GM18498 (cell line): ENCODE data around the gene NUP188.

Source experiments
- ATAC-seq: cut with Tn5 transposase; IDR thresholded peaks from one replicate; pipeline ENCODE4 v1.9.1; 2021; ENCODE audit warnings: mild to moderate bottlenecking, moderate library complexity; ENCODE audit not compliant: unreplicated experiment

The NUP188 gene

DNA sequence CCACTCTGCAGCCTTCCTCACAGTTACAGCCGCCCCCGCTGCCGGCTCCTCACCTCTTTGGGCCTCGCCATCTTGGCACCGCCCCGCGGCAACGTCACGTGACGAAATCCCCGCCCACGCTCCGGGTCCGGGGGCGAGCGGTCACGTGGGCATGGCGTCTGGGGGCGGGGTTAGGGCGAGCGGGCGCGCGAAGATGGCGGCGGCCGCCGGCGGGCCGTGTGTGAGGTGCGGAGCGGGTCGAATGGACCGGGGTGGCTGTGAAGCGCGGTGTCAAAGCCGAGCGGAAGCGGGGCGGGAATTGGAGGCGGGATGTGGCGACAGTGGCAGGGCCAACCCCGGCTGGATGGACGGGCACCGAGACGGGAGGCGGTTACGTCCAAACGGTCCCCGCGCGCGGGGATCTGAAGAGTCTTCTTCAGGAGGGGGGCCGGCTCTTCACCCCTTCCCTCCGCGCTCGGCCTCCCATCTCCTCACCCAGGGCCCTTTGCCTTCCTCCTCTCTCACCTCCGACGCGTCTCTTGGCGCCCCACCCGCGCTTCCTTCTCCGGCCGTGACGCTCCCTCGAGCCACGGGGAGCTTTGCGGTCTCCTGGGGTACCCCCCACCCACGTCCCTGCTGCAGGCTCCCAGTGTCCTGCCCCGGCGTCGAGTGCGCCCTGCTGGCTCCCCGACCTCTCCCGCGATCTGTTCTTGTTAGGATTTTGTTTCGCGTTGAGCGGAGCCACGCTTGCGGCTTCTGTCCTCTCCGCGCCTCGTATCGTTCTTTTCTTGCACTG, at the start of gene NUP188, which contains the start of gene DOLK:
NUP188 (plus strand) TSS at position 173 of the 775 bp plus-strand sequence; CDS start at position 194, 21 bp downstream.
DOLK (minus strand) TSS at position 77 of the 775 bp plus-strand sequence. CDS start 300 bp downstream, outside the sequence.
- peak; percentile 82 for ATAC-seq

GRCh38 chr9:128898382-128898781, 49.1 kb upstream of the NUP188 start:
- no peak for ATAC-seq

- ATAC-seq, result no peak
Observed at GRCh38 chr9:128898845-128899565, 48.5 kb upstream of the NUP188 start.

DNA sequence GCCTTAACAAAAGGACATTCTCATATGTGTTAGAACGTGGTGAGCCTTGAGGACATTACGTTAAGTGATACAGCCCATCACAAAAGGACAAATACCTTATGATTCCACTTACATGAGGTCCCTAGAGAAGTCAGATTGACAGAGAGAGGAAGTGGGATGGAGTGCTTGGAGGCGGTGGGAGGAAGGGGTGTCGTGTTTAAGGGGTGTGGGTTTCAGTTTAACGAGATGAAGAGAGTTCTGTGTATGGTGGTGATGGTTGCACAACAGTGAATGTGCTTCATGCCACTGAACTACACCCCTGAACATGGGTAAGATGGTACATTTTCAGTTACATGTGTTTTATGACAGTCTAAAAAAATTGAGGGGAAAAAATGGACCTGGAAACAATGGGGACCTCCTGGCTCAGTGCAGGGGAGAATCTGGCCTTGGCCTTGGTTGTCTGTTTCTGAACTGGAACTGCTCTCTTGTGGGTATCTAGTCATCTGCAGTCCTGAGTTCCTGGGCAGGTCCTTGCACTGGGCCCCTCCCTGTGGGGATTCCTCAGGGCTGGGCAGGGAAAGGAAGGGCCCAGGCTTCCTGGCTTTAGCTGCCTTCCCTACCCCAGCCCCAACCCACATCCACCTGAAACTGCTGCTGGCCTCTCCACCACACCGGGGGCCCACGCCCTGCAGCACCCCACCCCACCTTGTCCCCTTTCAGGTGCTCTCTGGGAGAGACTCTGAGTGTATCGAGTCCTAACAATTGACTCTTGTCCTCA, 47.8 kb upstream of the NUP188 start:
- ATAC-seq, result no peak

DNA sequence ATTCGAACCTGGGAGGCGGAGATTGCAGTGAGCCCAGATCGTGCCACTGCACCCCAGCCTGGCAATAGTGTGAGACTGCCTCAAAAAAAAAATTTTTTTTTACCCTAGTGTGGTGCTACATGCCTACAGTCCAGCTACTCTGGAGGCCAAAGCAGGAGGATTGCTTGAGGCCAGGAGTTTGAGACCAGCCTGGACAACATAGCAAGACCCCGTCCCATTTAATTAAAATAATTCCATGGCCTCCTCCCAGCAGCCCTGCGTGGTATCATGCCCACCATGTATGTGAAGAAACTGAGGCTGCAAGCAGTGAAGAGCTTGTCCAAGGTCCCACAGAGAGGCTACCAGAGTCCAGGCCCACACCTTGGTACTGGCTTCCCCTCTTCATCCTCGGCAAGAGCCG, 46.1 kb upstream of the NUP188 start:
- ATAC-seq, result no peak

GRCh38 chr9:128901822-128902221, 45.7 kb upstream of the NUP188 start:
- peak; percentile 22 for ATAC-seq

- peak; percentile 92 for ATAC-seq
Observed at GRCh38 chr9:128902351-128903078, 45.0 kb upstream of the NUP188 start.

GRCh38 chr9:128903079-128903461, 44.4 kb upstream of the NUP188 start:
- ATAC-seq, result no peak

DNA sequence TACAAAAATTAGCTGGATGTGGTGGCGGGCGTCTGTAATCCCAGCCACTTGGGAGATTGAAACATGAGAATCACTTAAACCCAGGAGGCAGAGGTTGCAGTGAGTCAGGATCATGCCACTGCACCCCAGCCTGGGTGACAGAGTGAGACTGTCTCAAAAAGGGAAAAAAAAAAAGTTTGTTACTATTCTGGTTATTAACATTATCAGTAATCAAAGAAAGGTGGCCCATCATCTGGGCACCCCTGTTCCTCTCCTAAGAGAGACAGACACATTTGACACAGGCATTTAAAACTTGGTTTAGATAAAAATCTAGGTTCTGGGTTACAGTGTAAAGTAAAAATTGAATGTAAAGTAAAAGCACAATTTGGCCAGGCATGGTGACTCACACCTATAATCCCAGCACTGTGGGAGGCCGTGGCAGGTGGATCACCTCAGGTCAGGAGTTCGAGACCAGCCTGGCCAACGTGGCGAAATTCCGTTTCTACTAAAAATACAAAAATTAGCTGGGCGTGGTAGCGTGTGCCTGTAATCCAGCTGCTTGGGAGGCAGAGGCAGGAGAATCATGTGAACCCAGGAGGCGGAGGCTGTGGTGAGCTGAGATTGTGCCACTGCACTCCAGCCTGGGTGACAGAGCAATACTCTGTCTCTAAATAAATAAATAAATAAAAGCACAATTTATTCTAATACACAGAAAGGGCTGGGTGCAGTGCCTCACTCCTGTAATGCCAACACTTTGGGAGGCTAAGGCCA, 43.5 kb upstream of the NUP188 start:
- ATAC-seq, result no peak

DNA sequence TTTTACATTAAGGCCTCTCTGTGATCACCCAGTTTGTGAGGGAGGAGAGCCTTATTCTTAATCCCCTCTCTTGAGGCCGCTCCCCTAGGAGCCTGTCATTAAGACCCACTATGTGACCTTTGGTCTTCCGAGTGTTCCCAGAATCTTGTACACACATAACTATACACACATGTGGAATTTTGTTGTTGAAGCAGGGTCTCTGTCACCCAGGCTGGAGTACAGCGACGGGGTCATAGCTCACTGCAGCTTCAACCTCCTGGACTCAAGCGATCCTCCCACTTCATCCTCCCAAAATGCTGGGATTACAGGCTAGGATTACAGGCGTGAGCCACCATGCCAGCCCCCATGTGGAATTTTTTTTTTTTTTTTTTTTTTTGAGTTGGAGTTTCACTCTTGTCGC, 41.5 kb upstream of the NUP188 start:
- no peak for ATAC-seq

DNA sequence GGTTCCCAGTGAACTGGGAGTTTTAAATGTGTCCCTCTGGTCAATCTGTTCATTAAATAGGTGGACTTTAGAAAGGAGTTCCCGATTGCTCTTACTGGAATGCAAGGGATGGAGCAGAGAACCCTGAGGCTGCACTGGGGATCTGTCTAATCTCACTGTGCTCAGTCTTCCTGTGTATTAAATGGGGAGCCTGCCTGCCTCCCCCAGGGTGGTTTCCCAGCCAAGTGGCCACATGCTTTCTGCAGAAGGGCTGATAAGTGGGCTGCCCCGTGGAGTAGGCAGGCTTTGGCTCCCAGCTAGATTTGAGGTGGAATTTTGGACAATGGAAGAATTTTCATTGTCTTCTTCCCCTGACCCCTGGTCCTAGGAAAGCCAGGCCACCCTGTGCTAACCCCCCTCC, 40.8 kb upstream of the NUP188 start:
- ATAC-seq, result no peak

DNA sequence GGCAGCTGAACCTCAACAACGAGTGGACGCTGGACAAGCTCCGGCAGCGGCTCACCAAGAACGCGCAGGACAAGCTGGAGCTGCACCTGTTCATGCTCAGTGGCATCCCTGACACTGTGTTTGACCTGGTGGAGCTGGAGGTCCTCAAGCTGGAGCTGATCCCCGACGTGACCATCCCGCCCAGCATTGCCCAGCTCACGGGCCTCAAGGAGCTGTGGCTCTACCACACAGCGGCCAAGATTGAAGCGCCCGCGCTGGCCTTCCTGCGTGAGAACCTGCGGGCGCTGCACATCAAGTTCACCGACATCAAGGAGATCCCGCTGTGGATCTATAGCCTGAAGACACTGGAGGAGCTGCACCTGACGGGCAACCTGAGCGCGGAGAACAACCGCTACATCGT, 39.1 kb upstream of the NUP188 start:
- no peak for ATAC-seq

DNA sequence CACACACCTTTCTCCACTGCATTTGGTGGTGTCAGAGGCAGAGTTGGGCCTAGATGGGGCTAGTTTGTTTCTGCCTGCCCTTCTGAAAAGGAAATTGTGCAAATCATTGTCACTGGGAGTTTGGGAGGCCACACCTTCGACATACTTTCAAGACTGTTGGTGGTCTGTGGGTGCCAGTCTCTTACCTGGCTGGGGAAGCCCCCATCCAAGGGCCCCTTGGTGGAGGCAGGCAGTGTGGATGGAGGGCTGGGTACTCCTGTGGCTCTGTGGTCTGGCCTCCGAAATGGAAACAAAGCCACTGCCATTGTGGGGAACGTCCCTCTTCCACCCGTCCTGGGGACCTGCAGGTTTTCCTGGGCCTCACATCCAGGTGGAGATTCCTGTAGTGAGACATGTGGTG, 37.6 kb upstream of the NUP188 start:
- no peak for ATAC-seq

- ATAC-seq, result no peak
Observed at GRCh38 chr9:128910906-128911305, 36.6 kb upstream of the NUP188 start.

DNA sequence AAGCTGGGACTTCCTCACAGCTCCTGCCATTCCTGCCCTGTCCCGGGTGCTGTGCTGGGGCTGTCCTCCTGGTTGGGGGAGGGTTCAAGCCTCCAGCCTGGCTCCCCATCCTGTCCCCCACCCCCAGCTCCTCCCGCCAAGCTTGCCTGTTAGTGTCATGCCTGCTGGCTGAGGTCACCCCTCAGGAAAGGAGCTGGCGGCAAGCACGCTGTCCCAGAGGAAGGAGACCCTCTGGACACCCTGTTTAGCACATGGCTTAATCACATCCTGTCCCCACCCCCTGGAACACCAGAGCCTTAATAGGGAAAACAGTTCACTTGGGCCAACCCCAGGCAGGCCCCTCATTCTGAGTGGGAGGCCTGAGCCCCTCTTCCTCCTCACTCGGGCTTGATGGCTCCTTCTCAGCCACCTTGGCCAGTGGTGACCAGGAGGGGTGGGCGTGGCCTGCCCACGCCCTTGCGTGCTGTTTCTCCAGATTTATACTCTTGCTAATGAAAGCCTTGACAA, 35.9 kb upstream of the NUP188 start:
- no peak for ATAC-seq

DNA sequence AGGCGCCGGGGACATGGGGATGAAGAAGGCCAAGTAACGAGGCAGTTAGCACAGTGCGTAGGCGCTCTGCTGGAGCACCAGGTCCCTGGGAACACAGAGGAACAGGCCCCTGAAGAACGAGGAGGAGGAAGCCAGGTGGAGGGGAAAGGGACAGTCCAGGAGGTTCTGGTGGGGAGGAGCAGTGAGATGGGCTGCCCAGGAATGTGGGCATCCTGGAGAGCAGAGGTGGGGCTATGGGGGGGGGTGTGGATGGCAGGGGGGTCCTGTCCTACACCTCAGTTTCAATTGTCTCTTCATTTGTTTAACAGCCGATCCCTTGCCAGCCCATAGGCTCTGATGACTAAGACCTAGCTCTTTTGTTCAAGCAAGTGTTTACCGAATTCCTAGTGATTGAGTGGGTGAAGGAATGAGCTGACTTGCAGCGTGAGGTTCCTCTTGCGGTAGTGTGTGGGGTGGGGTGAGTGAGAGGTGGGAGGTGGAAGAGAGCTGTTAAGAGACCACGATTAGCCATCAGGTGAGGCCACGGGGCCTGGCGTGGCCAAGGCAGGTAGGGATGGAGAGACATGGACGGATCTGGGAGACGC, 35.1 kb upstream of the NUP188 start:
- no peak for ATAC-seq

DNA sequence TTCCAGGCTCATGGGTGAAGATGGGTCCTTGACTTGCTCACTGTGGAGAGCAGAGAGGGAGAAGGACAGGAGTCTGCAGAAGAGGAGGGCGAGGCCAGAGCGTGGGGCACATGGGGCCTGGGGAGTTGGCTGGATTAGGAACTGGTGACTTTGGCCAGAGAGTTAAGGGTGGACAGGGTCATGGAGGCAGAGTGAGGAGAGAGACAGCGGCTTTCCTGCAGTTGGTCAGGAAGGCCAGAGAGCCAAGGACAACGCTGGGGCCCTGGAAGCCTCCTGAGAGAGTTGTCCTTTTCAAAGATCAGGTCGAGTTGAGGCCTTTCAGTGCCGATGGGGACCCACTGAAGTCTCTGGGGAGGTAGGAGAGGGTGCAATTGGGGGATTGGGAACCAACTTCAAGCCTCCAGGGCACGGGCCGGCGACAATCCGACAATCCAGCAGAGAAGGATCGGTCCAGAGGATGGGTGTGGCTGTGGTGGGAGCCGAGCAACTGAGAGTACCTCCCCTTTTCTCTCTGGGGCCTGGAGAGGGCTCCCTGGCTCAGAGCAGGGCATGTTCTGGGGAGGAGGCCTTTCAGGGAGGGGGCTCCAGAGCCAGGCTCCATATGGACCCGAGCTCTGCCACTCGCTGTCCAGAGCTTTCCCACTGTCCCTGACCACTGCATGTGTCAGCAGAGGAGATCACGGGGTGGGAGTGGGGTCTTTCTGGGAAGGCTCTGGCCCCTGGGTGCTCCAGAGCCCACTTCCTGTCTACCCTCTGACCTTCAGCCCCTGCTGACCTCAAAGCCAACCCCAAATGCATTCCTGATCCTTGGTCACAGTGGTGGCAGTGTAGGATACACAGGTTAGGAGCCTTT, 34.2 kb upstream of the NUP188 start:
- no peak for ATAC-seq

GRCh38 chr9:128913995-128914772, 33.3 kb upstream of the NUP188 start:
- ATAC-seq, result no peak
